CD4-positive, alpha-beta T cell (primary cell): ENCODE data around the gene DOCK9. TPM values are rescaled to one million over a fixed set of nuclear protein-coding genes. Genes with fewer than 3 reads are reported as not detected.

Source experiments
- ATAC-seq: fragments of 200-7000 bp; cut with Tn5 transposase; one replicate; pipeline ENCODE4 v1.10.0; 2022; ENCODE audit warnings: mild to moderate bottlenecking; ENCODE audit not compliant: poor library complexity
- CTCF ChIA-PET: fragments of 350-600 bp; sonication (Branson Sonifier 250); formaldehyde crosslinking; loops from one replicate; lab custom pipeline; 2021; ENCODE audit warnings: antibody characterized with exemption, inconsistent platforms; lab: Charles Lee
- POLR2A ChIA-PET: fragments of 350-600 bp; sonication (Branson Sonifier 250); formaldehyde crosslinking; loops from one replicate; lab custom pipeline; 2021; ENCODE audit warnings: antibody characterized with exemption, inconsistent platforms; lab: Charles Lee
- DNase-seq, 14 experiments: peaks; one replicate each; pipeline ENCODE4 v3.0.0-alpha.2; 2013 to 2020; ENCODE audit warnings: mixed read lengths in 2 of 14
- H3K27ac ChIP-seq, 2 donors: one replicate each; pipeline versions ENCODE4 v1.5.1 to v1.7.0; 2013; ENCODE audit warnings: low read length in 2 of 2, low read depth in 1 of 2, mild to moderate bottlenecking in 1 of 2
- H3K27me3 ChIP-seq, 2 experiments: 1 replicate in 1 of 2; 2 replicates in 1 of 2; pipeline versions ENCODE4 v1.6.1 to v1.7.0; 2013; ENCODE audit warnings: low read length in 2 of 2, control low read depth in 1 of 2, mild to moderate bottlenecking in 1 of 2, moderate library complexity in 1 of 2; ENCODE audit not compliant: insufficient read depth in 2 of 2, control insufficient read depth in 1 of 2
- H3K36me3 ChIP-seq: one replicate; pipeline ENCODE4 v1.6.1; 2013; ENCODE audit warnings: low read length, control low read depth; ENCODE audit not compliant: insufficient read depth
- H3K4me1 ChIP-seq: one replicate; pipeline ENCODE4 v1.6.1; 2013; ENCODE audit warnings: low read length, control low read depth; ENCODE audit not compliant: insufficient read depth
- H3K4me3 ChIP-seq: one replicate; pipeline ENCODE4 v1.5.1; 2013; ENCODE audit warnings: mild to moderate bottlenecking, low read length, moderate library complexity
- H3K9me3 ChIP-seq, 2 experiments: 1 replicate in 1 of 2; 2 replicates in 1 of 2; pipeline versions ENCODE4 v1.6.1 to v1.7.0; 2013; ENCODE audit warnings: low read length in 2 of 2, mild to moderate bottlenecking in 2 of 2, control low read depth in 1 of 2, moderate library complexity in 1 of 2; ENCODE audit not compliant: control insufficient read depth in 1 of 2, insufficient read depth in 1 of 2
- H3K27ac Mint-ChIP-seq: one replicate; pipeline ENCODE4 v1.8.0; 2020; ENCODE audit warnings: mixed read lengths
- H3K27me3 Mint-ChIP-seq: one replicate; pipeline ENCODE4 v1.8.0; 2021; ENCODE audit warnings: mixed read lengths
- H3K36me3 Mint-ChIP-seq: one replicate; pipeline ENCODE4 v1.8.0; 2021; ENCODE audit warnings: low read depth, mixed read lengths
- H3K4me1 Mint-ChIP-seq: one replicate; pipeline ENCODE4 v1.8.0; 2021; ENCODE audit warnings: low read depth, mixed read lengths
- H3K4me3 Mint-ChIP-seq: one replicate; pipeline ENCODE4 v1.8.0; 2020; ENCODE audit warnings: mild to moderate bottlenecking, mixed read lengths
- H3K9me3 Mint-ChIP-seq: one replicate; pipeline ENCODE4 v1.8.0; 2020; ENCODE audit warnings: mixed read lengths
- CTCF ChIP-seq: fragments of 200-600 bp; IDR thresholded peaks from one replicate; pipeline ENCODE4 v1.8.0; 2022; ENCODE audit warnings: antibody characterized with exemption, mild to moderate bottlenecking
- intact Hi-C, 2 experiments: fragments of 100-400 bp; cut with DNase I in 1 of 2; cut with micrococcal nuclease in 1 of 2; formaldehyde crosslinking; loops; one replicate each; pipeline versions ENCODE4 v1.15.1 to v1.9.0; 2023 to 2025; cut with DNase I, micrococcal nuclease
- total RNA-seq, 174 experiments: library from RNA in 2 of 174; stranded (reverse) in 2 of 174; gene quantifications; one replicate each; pipeline ENCODE4 v1.2.3 and lab custom pipeline; 2021 to 2026

Gene DOCK9
- total RNA-seq, 2 experiments from 2014 or later: 76.3 to 79.3 TPM

DNA sequence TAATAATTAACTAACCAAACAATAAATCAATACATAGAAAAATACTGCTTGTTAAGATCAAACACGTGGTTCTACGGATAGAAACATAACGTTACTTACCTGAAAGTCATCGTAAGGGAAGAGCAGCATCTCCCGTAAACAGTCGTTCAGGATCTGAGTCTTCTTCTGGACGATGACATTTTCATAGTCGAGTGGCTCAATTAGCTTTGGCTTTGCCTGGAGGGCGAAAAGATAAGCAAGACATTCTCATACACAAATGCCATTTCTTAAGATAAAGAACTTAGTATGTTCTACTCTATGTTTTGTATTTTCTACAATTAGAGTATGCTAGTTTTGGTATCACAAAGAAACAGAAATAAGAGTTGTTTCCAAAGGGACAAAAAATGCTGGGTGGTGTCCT lies 22.5 kb downstream of the DOCK9 start:
- peaks cover 36% of the 10 kb centered on the region for H3K36me3 Mint-ChIP-seq
- Histone ChIP-seq H3K4me1 (no peaks in the 10 kb centered on the region), H3K27me3 (no peaks in the 10 kb centered on the region), H3K9me3 (no peaks in the 10 kb centered on the region), H3K27ac (no peak overlapping the region), H3K36me3 (peaks cover 3% of the 10 kb centered on the region), H3K4me3 (no peak overlapping the region)
- intact Hi-C loops: no loop called here
- no peak overlapping the region for H3K4me3 Mint-ChIP-seq
- no peak for DNase-seq
- H3K4me1 Mint-ChIP-seq: peaks cover 34% of the 10 kb centered on the region
- CTCF ChIA-PET: no interaction called here
- POLR2A ChIA-PET: interaction anchor here (1.4 kb wide), 1 partner anchor 14 kb away, joined by 3 read pairs; no protein-coding TSS in a partner anchor
- no peak overlapping the region for H3K27ac Mint-ChIP-seq
- no peak for TF ChIP-seq CTCF
- no peak for ATAC-seq
- H3K9me3 Mint-ChIP-seq: no peaks in the 10 kb centered on the region
- H3K27me3 Mint-ChIP-seq: no peaks in the 10 kb centered on the region

DNA sequence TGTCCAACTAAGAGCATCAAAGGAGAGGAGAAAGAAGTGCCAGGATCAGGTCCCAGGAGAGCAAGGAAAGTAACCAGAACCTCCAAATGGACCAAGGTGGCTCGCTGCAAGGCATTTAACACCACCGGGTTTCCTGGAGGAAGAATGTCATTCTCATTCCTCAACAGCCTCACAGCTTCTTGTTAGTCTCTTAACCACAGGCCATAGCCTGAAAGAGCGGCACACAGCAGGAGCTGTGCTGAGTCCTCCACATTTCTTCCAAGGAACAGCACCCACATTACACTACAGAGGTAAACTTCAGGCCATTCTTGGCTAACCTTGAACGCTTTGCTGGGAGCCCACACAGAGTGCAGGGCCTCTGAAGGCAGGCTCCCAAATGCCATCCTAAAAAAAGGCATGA lies 23.6 kb downstream of the DOCK9 start:
- ATAC-seq (no peak), DNase-seq (no peak)
- Mint-ChIP-seq H3K4me1 (peaks cover 36% of the 10 kb centered on the region), H3K27me3 (no peaks in the 10 kb centered on the region), H3K4me3 (no peak overlapping the region), H3K9me3 (no peaks in the 10 kb centered on the region), H3K36me3 (peaks cover 45% of the 10 kb centered on the region), H3K27ac (no peak overlapping the region)
- Histone ChIP-seq H3K27ac (no peak overlapping the region), H3K4me3 (no peak overlapping the region), H3K36me3 (peaks cover 3% of the 10 kb centered on the region), H3K27me3 (no peaks in the 10 kb centered on the region), H3K9me3 (no peaks in the 10 kb centered on the region), H3K4me1 (no peaks in the 10 kb centered on the region)
- intact Hi-C loops: no loop called here
- TF ChIP-seq CTCF: no peak
- ChIA-PET CTCF (no interaction called here), POLR2A (no interaction called here)

GRCh38 chr13:98951266-98951665 lies 26.6 kb downstream of the DOCK9 start:
- no peak overlapping the region for H3K27ac Mint-ChIP-seq
- DNase-seq: no peak
- Histone ChIP-seq H3K27ac (no peak overlapping the region), H3K36me3 (peaks cover 3% of the 10 kb centered on the region), H3K9me3 (no peaks in the 10 kb centered on the region), H3K27me3 (no peaks in the 10 kb centered on the region), H3K4me1 (peaks cover 3% of the 10 kb centered on the region), H3K4me3 (no peak overlapping the region)
- ATAC-seq: no peak
- ChIA-PET CTCF (interaction anchor here (0.6 kb wide), 1 partner anchor 61 kb away, joined by 3 read pairs; no protein-coding TSS in a partner anchor), POLR2A (no interaction called here)
- intact Hi-C loops: no loop called here
- peaks cover 50% of the 10 kb centered on the region for H3K36me3 Mint-ChIP-seq
- H3K4me3 Mint-ChIP-seq: no peak overlapping the region
- TF ChIP-seq CTCF: no peak
- H3K27me3 Mint-ChIP-seq: no peaks in the 10 kb centered on the region
- H3K4me1 Mint-ChIP-seq: peaks cover 51% of the 10 kb centered on the region
- no peaks in the 10 kb centered on the region for H3K9me3 Mint-ChIP-seq
